Duodenal mucosa (tissue), 2 donors: Measurements from ENCODE around the gene RBM46.

Experiments used
- H3K27ac ChIP-seq: one replicate; pipeline ENCODE4 v1.7.0; 2013; ENCODE audit warnings: low read depth, low read length
- H3K27me3 ChIP-seq, 2 donors: one replicate each; pipeline ENCODE4 v1.7.0; 2013; ENCODE audit warnings: low read length in 2 of 2, control low read depth in 1 of 2; ENCODE audit not compliant: insufficient read depth in 2 of 2, control insufficient read depth in 1 of 2
- H3K36me3 ChIP-seq, 2 donors: one replicate each; pipeline ENCODE4 v1.7.0; 2013; ENCODE audit warnings: low read length in 2 of 2, control low read depth in 1 of 2; ENCODE audit not compliant: insufficient read depth in 2 of 2, control insufficient read depth in 1 of 2
- H3K4me1 ChIP-seq, 2 donors: one replicate each; pipeline ENCODE4 v1.7.0; 2013; ENCODE audit warnings: low read length in 2 of 2, control low read depth in 1 of 2; ENCODE audit not compliant: insufficient read depth in 2 of 2, control insufficient read depth in 1 of 2
- H3K4me3 ChIP-seq, 2 donors: one replicate each; pipeline ENCODE4 v1.7.0; 2013; ENCODE audit warnings: low read length in 2 of 2, low read depth in 1 of 2
- H3K9ac ChIP-seq, 2 donors: one replicate each; pipeline ENCODE4 v1.7.0; 2013; ENCODE audit warnings: low read length in 2 of 2, low read depth in 1 of 2
- H3K9me3 ChIP-seq, 2 donors: one replicate each; pipeline ENCODE4 v1.7.0; 2013; ENCODE audit warnings: low read length in 2 of 2, control low read depth in 1 of 2; ENCODE audit not compliant: control insufficient read depth in 1 of 2

RBM46 gene

GRCh38 chr4:154781126-154781982 lies at the start of gene RBM46:
RBM46 (plus strand) TSS chr4:154781272; CDS start chr4:154796753, 15,481 bp downstream.
- no peak within 1 kb of the TSS for H3K27ac ChIP-seq
- H3K4me1 ChIP-seq: no peaks in the 10 kb centered on the region
- H3K9ac ChIP-seq: no peak within 1 kb of the TSS
- H3K36me3 ChIP-seq: no peaks in the 10 kb centered on the region
- H3K27me3 ChIP-seq: no peaks in the 10 kb centered on the region
- no peak within 1 kb of the TSS for H3K4me3 ChIP-seq
- H3K9me3 ChIP-seq: no peaks in the 10 kb centered on the region

GRCh38 chr4:154731756-154732155 lies 49.3 kb upstream of the RBM46 start:
- no peaks in the 10 kb centered on the region for H3K27me3 ChIP-seq
- H3K4me3 ChIP-seq: no peak overlapping the region
- H3K9me3 ChIP-seq: no peaks in the 10 kb centered on the region
- no peaks in the 10 kb centered on the region for H3K36me3 ChIP-seq
- no peaks in the 10 kb centered on the region for H3K4me1 ChIP-seq
- H3K9ac ChIP-seq: no peak overlapping the region
- H3K27ac ChIP-seq: no peak overlapping the region

DNA sequence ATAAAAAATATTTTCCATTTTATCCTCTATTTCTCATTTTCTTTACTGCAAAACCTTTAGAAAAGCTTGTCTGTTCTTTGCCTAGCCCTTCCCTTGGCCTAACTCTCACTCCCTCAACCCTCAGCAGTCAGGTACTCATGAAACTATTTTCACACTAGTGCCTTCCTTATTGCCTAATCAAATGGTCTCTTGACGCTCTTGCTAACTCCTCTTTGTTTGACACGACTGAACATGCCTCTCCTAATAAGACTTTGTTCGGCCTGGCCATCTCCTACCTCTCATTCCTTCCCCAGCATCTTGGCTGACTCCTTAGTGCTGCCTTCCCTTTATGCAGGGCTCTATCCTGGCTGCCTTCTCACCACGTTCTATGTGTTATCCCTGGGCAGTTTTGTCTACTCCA lies 48.4 kb upstream of the RBM46 start:
- Histone ChIP-seq H3K4me1 (no peaks in the 10 kb centered on the region), H3K4me3 (no peak overlapping the region), H3K9me3 (no peaks in the 10 kb centered on the region), H3K9ac (no peak overlapping the region), H3K36me3 (no peaks in the 10 kb centered on the region), H3K27me3 (no peaks in the 10 kb centered on the region), H3K27ac (no peak overlapping the region)

DNA sequence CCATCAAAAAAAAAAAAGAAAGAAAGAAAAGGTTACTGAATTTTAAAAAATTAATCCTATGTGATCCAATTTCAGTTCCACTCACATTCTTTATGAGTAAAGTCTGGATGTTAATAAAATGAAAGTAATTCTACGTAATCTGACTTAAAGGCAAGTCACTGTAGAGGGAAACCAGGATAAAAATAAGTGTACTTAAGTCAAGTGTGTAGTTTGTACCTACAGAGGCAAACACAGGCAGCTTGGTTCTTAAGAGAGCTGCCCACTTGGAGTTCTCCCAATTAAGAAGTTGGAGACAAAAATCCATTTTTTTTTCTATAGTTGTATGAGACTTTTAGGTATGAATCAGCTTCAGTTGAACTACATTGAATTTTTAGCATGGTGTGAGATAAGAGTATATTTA lies 44.3 kb upstream of the RBM46 start:
- Histone ChIP-seq H3K9me3 (no peaks in the 10 kb centered on the region), H3K4me3 (no peak overlapping the region), H3K36me3 (no peaks in the 10 kb centered on the region), H3K27me3 (peaks cover 6 to 11% of the 10 kb centered on the region in 2 donors), H3K9ac (no peak overlapping the region), H3K27ac (no peak overlapping the region), H3K4me1 (peaks cover 0 to under 1% of the 10 kb centered on the region in 2 donors)

DNA sequence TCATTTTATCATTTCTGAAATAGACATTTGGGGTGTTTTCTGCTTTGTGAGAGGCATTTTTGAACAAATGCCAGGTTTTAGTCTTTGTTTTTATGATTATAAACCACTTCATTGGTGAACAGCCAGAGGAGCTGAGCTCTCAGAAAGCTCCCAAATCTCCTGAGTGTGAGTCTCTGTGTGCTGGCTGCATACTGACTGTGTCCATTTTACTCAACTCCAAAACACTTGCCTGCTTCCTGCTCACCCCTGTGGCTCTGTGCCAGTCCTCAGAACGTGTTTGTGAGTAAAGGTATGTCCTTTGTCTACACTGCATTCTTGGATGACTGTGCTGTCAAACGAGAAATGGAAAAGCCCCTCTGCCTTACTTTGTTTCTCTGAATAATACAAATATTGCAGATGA lies 42.6 kb upstream of the RBM46 start:
- Histone ChIP-seq H3K27ac (no peak overlapping the region), H3K9ac (no peak overlapping the region), H3K9me3 (no peaks in the 10 kb centered on the region)

DNA sequence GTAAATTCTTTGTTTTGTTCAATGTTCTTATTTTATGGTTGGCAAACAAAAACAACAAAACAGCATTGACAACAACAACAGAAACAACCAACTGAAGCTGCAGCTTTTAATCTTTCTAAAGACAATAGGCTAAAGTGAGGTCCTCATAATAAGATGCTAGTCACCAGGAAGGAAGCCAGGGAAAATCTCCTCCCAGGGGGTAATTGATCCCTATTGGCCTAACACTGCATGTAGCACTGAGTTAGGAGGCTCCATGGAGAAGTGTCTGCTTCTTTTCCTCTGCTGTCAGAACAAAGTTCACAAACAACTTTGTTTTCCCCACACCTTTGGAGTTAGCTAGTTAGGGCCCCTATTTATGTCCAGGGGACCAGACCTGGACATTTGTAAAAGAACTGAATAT lies 42.0 kb upstream of the RBM46 start:
- H3K4me1 ChIP-seq: peaks cover 8 to 10% of the 10 kb centered on the region in 2 donors
- no peak overlapping the region for H3K9ac ChIP-seq
- no peaks in the 10 kb centered on the region for H3K9me3 ChIP-seq
- H3K4me3 ChIP-seq: no peak overlapping the region
- no peaks in the 10 kb centered on the region for H3K36me3 ChIP-seq
- H3K27me3 ChIP-seq: peaks cover 14 to 27% of the 10 kb centered on the region in 2 donors
- H3K27ac ChIP-seq: no peak overlapping the region

More for the DNA sequence above, 42.6 kb upstream of the RBM46 start:
- peaks cover 8 to 10% of the 10 kb centered on the region in 2 donors for H3K4me1 ChIP-seq
- peaks cover 14 to 22% of the 10 kb centered on the region in 2 donors for H3K27me3 ChIP-seq
- H3K36me3 ChIP-seq: no peaks in the 10 kb centered on the region
- H3K4me3 ChIP-seq: no peak overlapping the region

- H3K36me3 ChIP-seq: no peaks in the 10 kb centered on the region
- H3K4me1 ChIP-seq: peaks cover 14 to 17% of the 10 kb centered on the region in 2 donors
- no peak overlapping the region for H3K27ac ChIP-seq
- H3K4me3 ChIP-seq: no peak overlapping the region
- no peak overlapping the region for H3K9ac ChIP-seq
- H3K27me3 ChIP-seq: peaks cover 17 to 34% of the 10 kb centered on the region in 2 donors
- no peaks in the 10 kb centered on the region for H3K9me3 ChIP-seq
These were observed 40.6 kb upstream of the RBM46 start for GRCh38 chr4:154740462-154740861.

- Histone ChIP-seq H3K27ac (no peak overlapping the region), H3K36me3 (no peaks in the 10 kb centered on the region), H3K27me3 (peaks cover 17 to 34% of the 10 kb centered on the region in 2 donors), H3K9ac (no peak overlapping the region), H3K9me3 (no peaks in the 10 kb centered on the region), H3K4me1 (peaks cover 14 to 17% of the 10 kb centered on the region in 2 donors), H3K4me3 (no peak overlapping the region)
These were observed 39.9 kb upstream of the RBM46 start for GRCh38 chr4:154741131-154741665.

DNA sequence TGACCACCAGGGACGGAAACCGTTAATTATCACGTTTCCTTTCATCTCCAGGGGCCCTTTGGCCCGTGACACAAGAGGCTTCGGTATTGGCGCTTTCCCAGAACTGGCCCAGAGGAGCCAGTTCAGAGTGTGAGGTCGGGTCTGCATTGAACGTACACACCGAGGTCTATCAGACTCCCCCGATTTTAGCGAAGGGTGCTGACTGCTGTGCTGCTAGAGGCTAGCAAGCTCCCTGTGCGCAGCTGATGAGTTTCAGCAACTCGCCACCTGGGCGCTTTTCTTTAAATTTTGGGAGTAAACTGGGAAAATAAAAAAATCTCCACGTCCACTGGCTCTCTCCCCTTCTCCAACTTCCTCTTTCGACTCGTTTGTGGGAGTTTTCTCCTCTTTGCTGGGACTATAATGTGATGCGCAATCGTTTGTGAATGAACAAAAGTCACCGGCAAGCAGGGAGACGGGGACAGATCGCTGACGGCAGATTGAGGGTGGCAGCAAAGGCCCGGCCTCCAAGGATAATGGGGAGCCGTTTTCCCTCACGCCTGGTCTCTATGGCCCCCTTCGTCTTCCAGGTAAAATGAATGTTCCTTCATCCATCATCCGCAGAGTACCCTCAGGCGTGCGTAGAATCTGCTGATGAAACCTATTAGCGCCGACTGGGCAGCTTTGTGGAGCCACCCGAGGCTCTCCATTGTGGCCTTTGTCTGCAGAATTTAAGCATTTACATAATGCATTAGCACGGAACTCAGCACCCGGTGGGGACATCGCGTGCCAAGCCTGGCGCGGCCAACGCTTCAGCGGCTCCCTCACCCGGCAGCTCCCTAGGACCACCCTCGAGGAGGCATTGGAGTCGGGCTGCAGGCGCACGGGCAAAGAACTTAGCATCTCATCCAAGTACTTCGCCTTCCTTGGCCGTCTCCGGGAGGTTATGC lies 38.9 kb upstream of the RBM46 start:
- peak overlapping the region; percentile 44 to 49 for H3K4me3 ChIP-seq
- H3K27me3 ChIP-seq: peaks cover 17 to 34% of the 10 kb centered on the region in 2 donors
- H3K4me1 ChIP-seq: peaks cover 14 to 17% of the 10 kb centered on the region in 2 donors
- H3K36me3 ChIP-seq: no peaks in the 10 kb centered on the region
- no peak overlapping the region for H3K9ac ChIP-seq
- H3K9me3 ChIP-seq: no peaks in the 10 kb centered on the region
- no peak overlapping the region for H3K27ac ChIP-seq
